Raji (cell line): Measurements from ENCODE around the gene ABHD17B.

Experiments
- POLR2A ChIP-seq: IDR thresholded peaks from 2 replicates; pipeline ENCODE4 v1.6.1; 2011; ENCODE audit warnings: low read depth, low read length, control low read depth; ENCODE audit not compliant: insufficient read depth

The ABHD17B gene

DNA sequence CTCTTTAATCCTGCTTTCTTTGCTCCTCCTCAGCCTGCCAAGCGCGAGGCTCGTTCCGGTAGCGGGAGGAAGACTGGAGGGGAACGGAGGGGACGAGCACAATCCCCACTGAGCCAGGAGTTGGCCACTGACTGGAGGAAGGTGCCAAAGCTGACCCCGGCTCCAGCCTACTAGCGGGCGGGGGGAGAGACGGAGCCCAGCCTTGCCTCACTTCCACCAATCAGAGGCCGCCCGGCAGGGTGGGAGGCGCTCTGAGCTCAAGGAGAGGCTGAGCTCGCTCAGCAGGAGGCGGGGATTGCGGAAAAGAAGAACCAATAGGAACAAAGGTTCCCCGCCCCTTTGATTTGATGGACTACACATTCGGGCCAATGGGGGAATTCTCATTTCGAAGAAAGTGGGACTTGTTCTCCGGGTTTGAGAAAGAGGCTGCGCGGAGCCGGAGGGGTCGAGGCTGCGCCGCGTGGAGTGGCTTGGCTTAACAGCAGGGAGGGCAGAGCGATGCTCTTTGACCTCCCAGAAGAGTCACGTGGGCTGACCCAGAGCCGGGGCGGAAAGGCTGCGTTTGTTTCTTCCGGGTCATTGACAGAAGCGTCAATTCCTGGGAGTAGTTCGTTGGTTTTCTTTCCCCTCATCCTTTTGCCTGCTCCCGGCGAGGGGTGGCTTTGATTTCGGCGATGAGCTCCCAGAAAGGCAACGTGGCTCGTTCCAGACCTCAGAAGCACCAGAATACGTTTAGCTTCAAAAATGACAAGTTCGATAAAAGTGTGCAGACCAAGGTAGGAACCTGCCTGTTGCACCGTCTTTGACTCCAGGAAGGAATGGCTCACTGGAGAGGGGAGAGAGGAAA lies at the start of gene ABHD17B, which contains the start of gene C9orf85:
TSS of gene ABHD17B (minus strand) at position 133 of the 847 bp plus-strand sequence. CDS start 36,113 bp downstream, outside the sequence.
TSS of gene C9orf85 (plus strand) at position 579 of the 847 bp plus-strand sequence. CDS start at position 675, 96 bp downstream.
- TF ChIP-seq POLR2A = peak; percentile 98

DNA sequence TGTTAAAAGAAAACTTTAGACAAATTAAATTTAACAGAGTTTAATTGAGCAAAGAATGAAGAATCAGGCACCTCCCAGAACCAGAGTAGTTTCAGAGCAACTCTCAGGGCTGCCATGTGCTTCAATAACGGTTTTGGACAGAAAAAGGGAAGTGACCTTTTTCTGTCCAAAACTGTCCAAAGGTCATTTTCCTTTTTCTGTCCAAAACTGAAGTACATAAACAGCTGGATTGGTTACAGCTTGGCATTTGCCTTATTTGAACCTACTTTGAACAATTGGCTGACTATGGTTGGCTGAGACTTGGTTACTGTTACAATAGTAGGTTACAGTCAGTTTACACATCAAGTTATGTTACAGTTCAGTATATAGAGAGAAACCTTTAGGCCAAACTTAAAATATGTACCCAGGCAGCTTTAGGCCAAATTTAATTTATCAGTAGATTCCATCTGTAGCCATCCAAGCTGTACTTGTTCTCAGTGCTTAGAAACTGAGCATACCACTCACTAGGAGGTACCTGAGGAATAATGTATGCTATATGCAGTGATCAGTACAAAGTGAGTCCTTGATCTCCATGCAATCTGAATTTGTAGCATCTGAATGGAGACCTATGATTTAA lies 44.4 kb upstream of the ABHD17B start:
- no peak for TF ChIP-seq POLR2A

DNA sequence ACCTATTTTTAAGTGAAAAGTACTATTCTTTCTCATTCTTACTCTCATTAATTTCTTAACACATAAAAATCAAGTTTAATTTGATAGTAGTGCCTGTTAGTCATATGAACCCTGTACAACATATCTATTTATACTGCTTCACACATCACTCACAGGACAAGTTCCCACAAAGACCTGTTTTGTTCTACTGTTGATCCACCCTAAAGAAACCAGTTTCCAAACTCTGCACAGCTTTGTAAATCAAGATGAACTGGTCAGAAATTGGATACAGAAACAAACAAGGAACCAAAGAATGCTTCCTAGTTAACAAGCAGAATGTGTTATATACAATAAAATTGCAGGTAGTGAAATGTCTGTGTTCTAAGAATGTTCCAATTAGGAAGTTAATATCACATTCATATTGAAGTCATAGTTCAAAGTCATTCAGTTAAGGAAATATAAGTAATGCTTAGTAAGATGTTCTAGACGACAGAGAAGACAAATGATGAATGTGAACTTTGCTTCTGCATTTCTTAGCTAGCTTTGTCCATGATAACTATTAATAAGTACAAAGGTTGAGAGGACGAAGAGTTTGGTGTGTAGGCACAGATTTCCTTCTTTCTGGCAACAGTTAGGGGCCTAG lies 33.9 kb upstream of the ABHD17B start:
- no peak for TF ChIP-seq POLR2A

DNA sequence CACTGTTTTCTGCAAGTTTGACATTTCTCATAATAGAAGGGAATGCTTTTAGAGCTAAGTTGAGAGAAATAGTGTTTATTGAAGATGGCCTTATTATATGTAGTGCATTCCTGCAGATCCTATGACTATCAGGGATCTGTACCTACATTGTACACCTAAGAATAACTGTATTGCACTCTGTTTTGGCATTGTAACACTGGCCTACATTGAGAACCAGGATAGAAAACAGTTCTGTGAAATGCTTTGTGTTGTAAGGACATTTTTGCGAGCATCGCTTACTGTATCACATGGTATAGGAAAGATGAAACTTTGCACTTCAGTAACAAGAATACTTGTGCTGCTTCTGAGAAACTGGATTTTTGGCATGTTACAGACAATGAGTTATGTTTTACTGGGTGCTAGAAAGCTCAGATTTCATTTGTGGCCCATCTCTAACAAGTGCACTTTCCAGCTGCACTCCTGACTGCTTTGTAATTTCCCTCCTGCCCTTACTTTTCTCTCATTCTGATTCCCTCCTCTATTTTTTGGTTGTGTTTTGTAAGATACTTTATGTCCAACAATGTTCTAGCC lies 31.1 kb upstream of the ABHD17B start:
- TF ChIP-seq POLR2A = no peak

DNA sequence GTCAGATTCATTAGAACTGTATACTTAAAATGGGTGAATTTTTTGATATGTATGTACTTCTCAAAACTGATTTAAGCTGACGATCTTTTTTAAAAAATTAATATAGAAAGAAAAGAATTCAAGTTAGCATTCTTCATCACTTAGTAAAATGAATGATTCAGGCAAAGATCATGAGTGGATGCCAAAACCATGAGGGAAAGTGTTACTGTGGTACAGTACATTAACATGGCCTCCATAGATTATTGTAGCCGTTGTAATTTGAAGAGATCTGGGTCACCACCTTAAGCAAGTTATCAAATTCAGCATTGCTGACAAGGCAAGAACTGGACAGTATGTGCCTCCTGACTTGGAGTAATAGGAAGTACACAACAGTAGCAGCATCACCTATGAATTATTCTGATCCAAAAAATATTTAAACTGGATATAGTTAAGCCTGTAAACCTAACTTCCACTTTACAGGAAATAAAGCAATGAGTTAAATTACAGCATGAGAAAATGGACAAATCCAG lies 30.1 kb upstream of the ABHD17B start:
- no peak for TF ChIP-seq POLR2A

DNA sequence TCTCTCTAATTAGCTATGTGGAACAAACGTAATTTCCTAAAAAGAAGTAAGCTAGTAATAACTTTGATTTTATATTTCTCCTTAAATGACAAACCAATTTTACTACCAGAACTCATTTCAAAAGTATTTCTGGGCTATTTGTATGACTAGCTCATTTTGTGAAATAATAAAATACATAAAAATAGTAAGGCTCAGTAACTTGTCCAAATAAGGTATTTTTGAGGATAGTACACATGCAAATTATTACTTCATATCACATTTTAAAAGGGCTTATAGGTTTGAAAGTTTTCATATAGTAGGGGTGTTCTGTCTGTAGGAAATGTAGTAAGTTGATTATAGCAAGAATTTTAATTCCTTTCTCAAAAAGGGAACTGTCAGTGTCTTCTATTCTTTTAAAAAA lies 26.9 kb upstream of the ABHD17B start:
- TF ChIP-seq POLR2A = no peak

DNA sequence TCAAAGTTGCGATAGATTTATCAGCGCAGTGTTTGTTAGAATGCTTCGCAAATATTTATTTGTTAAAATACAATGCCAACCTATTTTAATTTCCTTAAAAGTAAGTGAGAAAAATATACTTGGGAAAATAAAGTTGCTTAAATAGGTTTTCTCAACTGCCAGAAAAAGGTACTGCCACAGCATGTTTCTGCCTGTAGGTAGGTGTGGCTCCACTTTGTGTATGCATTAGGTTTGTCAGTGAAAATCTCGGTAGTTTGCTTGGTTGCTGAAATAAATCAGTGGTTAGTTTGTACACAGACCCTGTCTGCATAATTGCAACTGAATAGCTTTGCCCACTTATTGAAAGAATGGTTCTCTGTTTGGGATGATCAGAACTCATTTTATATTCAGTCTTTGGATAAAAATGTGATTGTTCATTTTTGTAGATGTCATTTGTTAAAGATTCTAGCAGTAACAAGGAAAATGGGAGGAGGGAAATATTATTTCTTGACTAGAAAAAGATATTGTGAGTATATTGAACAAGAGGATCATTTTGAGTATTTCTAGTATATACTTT lies 26.2 kb upstream of the ABHD17B start:
- TF ChIP-seq POLR2A = no peak

DNA sequence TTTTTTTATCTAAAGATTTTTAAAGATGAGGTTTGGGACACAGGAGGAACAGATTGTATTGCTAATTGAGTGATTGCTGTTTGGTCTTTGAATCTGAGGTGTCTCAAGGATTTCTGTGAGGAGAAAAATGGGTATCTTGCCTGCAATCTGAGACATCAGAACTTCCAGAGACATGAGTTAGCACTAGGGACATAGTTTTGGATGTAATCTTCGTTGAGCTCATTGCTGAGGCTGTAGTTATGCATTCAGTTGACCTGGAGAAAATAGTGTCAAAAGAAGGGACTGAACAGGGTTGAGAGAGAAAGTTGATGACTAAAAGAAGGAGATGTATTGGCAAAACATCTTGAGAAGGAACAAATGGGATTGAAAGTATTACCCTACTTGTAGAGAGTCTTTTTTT lies 25.1 kb upstream of the ABHD17B start:
- no peak for TF ChIP-seq POLR2A

DNA sequence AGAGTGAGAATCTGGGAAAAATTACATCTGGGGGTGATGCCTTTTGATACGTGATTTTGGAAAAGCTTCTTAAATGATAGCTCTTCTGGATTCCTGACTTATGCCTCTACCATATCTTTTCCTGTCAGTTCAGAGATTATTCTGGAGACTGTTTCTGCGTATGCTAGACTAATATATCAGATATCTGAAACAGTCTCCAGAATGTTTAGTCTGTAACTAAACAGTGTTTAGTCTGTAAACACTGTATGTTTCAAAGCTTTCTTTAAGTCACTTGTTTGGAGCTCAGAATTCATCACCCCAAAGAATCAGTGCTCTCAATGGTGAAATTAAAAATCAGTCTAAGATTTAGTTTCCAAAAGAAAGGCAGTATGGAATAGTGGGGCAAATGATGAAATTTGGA lies 20.2 kb upstream of the ABHD17B start:
- no peak for TF ChIP-seq POLR2A

DNA sequence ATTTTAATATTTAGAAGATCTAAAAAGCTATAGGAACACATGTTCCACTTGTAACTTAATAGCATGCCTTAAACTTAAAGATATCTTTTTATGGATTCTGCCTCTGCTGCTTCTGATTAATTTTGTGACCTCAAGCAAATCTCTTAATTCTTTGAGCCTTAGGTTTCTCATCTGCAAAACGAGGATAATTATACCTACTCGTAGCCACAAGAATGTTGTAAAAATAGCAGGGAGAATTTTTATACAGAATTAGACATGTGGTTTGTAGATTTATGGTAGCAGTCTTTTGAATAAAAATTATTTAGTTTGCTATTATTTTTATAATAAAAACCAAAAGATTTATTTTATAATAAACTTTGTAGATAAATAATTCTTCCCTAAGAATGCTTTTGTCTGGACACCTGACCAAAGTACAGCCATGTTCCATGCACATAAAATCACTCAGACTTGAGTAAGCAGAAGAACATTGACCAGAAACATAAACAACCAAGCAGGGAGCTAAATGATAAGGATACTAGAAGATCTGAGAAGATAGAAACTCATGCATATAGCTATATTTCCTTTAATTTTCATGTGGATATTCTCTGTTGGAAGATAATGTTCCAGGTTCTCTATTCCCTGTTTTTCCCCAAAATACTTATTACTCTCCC lies 18.9 kb upstream of the ABHD17B start:
- no peak for TF ChIP-seq POLR2A

DNA sequence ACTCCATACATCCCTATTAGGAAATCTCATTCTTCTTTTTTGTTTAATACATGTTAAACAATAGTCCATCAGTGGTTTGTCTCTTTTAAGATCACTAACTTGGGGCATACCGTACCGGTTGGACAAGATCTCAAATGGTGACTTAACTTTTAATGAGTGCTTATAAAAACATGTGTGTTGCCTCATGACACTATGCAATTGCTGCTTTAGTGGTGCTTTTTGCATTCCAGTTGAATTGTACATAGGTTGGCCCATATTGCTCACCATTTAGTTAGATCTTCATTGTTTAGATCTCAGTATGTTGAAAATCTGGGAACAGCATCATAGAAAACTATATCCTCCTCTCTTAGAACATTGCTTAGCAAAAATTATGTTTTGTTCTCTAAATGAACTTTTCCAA lies 18.2 kb upstream of the ABHD17B start:
- no peak for TF ChIP-seq POLR2A

DNA sequence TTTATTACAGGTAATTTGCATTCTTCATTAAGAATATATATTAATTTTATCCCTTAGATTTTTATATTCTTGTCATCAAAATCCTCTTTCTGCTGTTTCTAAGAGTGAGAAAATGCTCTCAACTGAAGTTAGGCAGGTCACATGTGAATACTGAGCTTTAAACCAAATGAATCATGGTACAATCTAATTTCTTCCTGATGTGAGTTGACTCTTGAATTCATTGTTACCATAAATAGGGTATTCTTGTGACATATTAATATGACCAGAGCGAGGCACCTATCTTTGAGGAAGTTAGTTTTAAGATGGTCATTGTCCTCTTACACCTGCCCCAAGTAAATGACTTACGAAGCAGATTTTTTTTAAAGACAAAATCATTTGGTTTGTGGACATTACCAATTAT lies 17.8 kb upstream of the ABHD17B start:
- no peak for TF ChIP-seq POLR2A

DNA sequence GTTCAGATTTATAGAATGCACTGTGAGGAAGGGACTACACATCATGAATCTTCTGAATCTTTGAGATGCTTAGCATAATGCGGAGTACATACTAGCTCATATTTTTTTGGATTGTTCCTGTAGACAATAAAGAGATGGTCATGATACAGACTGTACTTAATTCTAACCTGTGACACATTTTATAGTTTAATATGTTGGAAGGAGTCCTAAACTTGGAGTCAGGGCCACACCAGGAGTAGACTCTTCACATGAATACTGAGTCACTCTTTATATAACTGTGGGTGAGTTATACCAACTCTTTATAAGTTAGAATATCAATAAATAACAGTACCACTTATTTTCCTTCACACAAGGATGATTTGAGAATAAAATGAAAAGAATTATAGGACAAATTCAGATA lies 17.4 kb upstream of the ABHD17B start:
- TF ChIP-seq POLR2A = no peak

DNA sequence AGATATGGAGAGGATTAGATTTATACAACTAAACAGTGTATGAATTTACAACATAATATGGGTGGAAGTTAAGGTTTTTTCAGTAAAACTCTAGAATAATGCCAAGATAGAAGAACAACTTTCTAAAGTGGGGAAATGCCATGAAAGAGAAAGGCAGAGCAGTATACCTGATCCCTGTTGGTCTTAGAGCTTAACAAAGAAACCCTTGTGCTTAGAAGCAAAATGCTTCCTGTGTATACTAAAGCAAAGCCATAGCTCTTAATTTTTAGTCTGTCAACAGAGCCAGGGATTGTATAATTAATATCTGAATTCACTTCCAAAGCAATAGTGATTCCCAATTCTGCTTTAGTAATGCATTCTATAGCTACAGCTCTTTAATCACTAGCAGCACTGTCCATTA lies 14.8 kb upstream of the ABHD17B start:
- TF ChIP-seq POLR2A = no peak

DNA sequence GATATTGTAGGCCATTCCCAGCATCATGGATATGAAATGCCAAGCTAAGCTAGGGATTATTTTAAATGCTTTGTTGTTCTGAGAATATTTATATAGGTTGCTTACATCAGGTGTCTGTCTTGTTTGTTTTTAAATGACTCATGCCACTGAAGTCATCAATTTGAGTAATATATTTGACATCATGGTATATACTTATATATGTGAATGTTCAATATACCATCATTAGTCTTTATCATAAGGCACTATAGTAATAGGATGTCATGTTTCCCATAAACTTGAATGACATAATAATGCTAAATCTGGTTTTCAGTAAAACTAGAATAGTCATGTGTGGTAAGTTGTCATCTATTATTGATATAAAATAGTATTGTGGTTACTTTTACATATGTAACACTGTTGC lies 13.6 kb upstream of the ABHD17B start:
- TF ChIP-seq POLR2A = no peak
